Ishikawa (cell line): ENCODE results near the gene ERAL1.

Experiments
- CREB1 ChIP-seq: IDR thresholded peaks from 2 replicates; pipeline ENCODE4 v1.6.1; 2012; ENCODE audit warnings: low read depth
- EP300 ChIP-seq: IDR thresholded peaks from 2 replicates; pipeline ENCODE4 v1.6.1; 2012; ENCODE audit warnings: borderline replicate concordance
- REST ChIP-seq: IDR thresholded peaks from 2 replicates; pipeline ENCODE4 v1.6.1; 2012; ENCODE audit warnings: low read depth, mild to moderate bottlenecking
- TAF1 ChIP-seq: IDR thresholded peaks from 2 replicates; pipeline ENCODE4 v1.6.1; 2012; ENCODE audit warnings: low read depth, mild to moderate bottlenecking
- USF1 ChIP-seq: IDR thresholded peaks from 2 replicates; pipeline ENCODE4 v1.6.1; 2012
- TF ChIP-seq, protein P1 (sequence below): IDR thresholded peaks from 2 replicates; pipeline ENCODE4 v1.6.1; 2012

- TF ChIP-seq USF1 (no peak), EP300 (no peak), CREB1 (no peak), TAF1 (no peak), REST (no peak)
- TF ChIP-seq, protein P1, sequence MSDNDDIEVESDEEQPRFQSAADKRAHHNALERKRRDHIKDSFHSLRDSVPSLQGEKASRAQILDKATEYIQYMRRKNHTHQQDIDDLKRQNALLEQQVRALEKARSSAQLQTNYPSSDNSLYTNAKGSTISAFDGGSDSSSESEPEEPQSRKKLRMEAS = no peak
These were observed 6.8 kb downstream of the ERAL1 start for GRCh38 chr17:28861393-28862203.
